Frontal cortex (tissue), 4 donors: Measurements from ENCODE around the gene ASCL5. TPM values are rescaled to one million over a fixed set of nuclear protein-coding genes. Genes with fewer than 3 reads are reported as not detected.
A peak's percentile ranks its signal among the peaks of the same experiment; 100 is the strongest.

Source experiments
- DNase-seq, 2 donors: peaks; one replicate each; pipeline ENCODE4 v3.0.0; 2012; ENCODE audit warnings: low spot score in 2 of 2
- FAIRE-seq: peaks from 2 replicates; lab custom pipeline; 2012; peaks lifted over from hg19 to GRCh38; lab: Jason Lieb, UNC
- total RNA-seq: library from RNA; depleted of rRNA; stranded (reverse); fragments of >200 nt; gene quantifications from one replicate; pipeline ENCODE4 v1.2.3, GENCODE V29; 2014
- donor health status: control.
- donor health status: control.
- donor health status: control.

The ASCL5 gene
- total RNA-seq, 1 donor from 2014 or later: not detected

DNA sequence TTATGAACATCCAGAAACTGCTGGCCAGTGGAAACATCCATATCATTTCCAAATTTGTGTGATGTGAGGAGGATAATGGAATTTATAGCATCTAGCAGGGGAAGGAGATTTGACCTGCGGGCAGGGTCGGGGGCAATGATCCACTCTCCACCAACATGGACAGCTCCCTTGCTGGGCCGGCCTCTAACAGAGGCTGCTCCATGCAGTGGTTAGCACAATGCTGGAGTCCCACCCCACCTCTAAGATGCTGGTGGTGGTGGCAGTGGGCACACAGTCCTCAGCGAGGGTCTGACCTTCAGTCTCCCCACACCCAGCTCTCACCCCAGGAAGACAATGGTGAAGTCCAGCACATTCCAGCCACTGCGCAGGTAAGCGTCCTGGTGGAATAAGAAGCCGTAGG, 33.4 kb downstream of the ASCL5 start:
- no peak for DNase-seq
- no peak for FAIRE-seq

DNA sequence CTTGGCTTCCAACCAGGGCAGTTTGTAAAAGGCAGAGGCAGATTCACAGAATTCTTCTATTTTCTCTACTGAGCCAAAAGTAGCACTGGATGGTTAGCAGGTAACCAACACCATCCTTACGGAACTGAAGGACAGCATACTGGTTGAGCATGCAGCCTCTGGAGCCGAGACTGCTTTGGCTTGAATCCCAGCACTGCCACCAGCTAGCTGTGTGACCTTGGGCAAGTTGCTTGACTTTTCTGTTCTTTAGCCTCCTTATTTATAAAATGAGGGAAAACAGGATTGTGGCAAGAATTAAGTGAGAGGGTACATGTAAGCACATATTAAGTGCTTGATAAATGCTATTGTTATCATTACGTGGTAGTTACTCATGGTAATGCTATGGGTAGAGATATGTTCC, 34.2 kb downstream of the ASCL5 start:
- no peak for DNase-seq
- FAIRE-seq: no peak

DNA sequence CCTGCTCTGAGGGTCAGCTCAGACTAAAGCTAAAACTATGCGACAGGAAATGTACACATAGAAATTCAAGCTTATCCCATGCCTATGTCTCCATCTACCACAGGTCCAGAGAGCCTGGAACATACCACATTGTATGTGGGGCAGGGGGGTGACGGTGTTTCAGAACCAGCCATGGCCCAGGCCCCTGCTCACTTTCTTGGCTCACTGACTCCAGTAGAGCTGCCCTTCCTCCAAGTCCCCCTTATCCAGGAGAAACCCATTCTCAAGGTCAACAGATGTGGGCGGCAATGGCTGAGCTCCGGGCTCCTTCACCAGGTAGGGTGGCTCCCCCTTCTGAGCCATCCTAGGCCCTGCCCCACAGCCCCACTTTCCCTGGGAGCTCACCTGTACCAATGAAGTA, 35.7 kb downstream of the ASCL5 start:
- FAIRE-seq: no peak
- no peak for DNase-seq

DNA sequence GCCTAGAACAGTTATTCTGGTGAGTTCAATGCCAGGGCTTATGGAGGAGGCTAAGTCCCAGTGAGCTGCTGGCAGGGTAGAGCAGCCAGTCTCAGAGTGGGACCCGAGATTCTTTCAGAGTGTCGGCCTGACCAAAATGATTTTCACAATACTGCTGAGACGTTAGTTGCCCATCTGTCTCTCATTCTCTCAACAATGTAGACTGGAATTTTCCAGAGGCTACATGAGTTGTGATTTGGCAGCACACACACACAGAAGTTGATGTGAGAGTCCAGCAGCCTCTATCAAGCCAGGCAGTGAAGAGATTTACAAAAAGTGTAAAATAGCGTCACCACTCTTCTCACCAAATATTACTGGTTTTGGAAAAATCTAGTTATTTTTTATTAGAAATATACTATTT, 36.4 kb downstream of the ASCL5 start:
- DNase-seq (no peak), FAIRE-seq (no peak)

- DNase-seq (no peak), FAIRE-seq (no peak)
Observed at GRCh38 chr1:201089596-201089995, 37.4 kb downstream of the ASCL5 start.

- FAIRE-seq: no peak
Observed at GRCh38 chr1:201088901-201089525, 38.0 kb downstream of the ASCL5 start.

GRCh38 chr1:201088395-201088794, 38.6 kb downstream of the ASCL5 start:
- FAIRE-seq: no peak

More at GRCh38 chr1:201088901-201089525, 38.0 kb downstream of the ASCL5 start:
- DNase-seq: no peak

DNA sequence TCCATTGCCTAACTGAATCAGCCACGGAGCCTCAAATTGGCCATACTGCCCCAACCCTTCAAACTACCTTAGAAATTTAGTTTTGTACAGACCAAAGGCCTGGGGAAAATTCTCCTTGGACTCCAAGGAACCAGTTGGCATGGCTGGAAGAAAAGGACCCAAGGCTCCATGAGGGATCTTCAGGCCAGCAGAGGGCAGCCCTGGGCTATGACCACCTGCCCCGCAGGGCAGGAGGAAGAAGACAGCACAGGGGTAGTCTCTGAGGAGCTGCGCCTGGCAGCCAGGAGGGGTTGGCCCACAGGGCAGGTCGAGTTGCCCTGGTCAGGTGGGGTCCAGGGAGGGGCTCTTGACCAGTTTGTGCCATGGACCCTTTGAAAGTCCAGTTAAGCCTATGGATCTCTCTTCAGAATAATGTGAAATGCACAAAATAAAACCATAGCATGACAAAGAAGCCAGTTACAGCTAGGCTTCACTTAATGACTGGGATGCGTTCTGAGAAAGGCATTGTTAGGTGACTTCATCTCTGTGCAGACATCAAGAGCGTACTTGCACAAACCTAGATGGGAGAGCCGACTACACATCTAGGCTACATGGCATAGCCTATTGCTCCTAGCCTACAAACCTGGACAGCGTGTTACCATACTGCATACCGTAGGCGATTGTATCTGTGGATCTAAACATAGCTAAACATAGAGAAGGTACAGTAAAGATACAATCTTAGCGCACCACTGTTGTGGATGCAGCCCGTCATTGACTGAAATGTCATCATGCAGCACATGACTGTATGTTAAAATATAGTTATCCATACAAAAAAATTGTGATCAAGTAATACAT, 40.9 kb downstream of the ASCL5 start:
- peak; percentile 51 to 72 for DNase-seq
- FAIRE-seq: no peak

More at GRCh38 chr1:201088395-201088794, 38.6 kb downstream of the ASCL5 start:
- no peak for DNase-seq

GRCh38 chr1:201084295-201084694, 42.7 kb downstream of the ASCL5 start:
- no peak for FAIRE-seq
- no peak for DNase-seq

DNA sequence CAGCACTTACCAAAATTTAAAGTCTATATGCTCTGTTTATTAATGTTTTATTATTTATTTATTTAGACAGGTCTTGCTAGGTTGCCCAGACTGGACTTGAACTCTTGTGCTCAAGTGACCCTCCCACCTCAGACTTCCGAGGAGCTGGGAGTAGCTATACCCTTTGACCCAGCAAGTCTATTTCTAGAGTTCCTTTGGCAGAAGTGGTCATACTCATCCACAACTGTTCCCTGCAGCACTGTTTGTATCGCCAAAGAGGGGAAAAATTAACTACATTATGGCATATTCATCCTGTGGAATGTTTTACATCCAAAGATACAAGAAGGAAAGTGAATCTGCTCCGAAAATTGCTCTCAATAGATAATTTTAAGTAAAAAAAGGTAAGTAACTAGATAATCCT, 43.2 kb downstream of the ASCL5 start:
- FAIRE-seq: no peak
- DNase-seq: no peak

GRCh38 chr1:201080135-201080534, 46.8 kb downstream of the ASCL5 start:
- no peak for DNase-seq
- no peak for FAIRE-seq

DNA sequence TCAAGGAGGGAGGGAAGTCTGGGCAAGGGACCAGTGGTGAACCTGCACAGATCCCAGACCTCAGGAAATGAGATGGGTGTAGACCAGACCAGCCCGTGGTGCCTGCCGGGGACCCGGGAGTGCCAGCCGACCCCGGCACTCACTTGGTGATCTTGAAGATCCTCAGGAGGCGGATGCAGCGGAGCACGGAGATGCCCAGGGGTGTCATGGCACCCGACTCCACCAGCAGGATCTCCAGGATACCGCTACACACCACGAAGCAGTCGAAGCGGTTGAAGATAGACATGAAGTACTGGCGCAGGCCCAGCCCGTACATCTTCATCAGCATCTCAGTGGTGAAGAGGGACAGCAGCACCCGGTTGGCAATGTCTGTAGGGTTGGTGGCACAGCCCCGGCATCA, 49.2 kb downstream of the ASCL5 start:
- FAIRE-seq (no peak), DNase-seq (no peak)

- FAIRE-seq (no peak), DNase-seq (no peak)
Observed at GRCh38 chr1:201077116-201077515, 49.9 kb downstream of the ASCL5 start.

DNA sequence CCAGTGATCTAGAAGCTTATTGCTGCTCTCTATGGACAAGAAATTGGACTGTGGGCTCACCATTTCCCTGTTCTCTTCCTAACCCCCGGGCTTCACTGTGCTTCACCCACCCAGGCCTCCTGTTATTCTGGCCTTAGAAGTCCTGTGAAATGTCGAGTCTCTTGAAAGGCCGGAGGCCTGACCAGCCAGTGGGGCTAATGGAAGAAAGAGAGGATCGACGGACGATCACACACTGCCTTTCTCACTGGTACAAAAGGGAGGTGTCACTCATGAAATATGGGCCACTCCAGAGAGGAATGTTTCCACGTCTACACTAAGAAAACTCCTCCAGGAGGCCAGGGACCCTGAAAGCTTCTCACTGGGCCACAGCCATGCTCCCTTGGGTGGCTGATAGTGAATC, 50.9 kb downstream of the ASCL5 start:
- DNase-seq (no peak), FAIRE-seq (no peak)

DNA sequence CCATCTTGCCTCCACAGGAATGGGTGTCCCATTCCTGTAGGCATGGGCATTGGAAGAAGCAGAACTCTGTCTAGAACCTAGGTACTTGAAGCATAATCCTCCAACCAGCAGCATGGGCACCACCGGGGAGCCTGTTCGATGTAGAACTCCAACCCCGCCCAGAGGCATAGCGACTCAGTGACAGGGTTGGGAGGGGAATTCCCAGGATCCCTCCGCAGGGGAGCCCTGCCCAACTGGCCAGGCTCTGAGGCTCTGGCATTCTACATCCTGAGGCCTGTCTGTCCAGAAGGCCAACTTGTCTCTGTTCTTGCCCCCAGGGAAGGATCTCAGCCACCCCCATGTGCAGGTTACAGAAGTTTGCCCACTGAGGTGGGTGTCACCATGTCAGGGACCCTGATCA, 53.0 kb downstream of the ASCL5 start:
- DNase-seq (no peak), FAIRE-seq (no peak)

DNA sequence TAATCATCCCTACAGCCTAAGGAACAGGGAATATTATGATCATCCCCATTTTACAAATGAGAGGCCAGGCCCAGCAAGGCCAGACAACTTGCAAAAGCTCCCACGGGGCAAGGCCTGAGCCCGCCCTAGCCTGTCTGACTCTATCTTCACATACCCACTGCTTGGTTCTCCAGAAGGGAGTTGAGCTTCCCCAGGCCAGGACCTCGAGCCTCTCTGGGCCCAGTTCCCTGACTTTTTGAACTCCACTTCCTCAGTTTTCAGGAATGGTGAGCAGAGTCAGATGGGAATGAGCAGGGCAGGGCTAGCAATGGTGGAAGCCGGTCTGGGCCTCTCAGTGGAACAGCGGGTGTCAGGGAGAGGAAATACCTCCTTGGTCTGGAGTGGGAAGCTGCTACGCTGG, 54.1 kb downstream of the ASCL5 start:
- no peak for DNase-seq
- FAIRE-seq: no peak

DNA sequence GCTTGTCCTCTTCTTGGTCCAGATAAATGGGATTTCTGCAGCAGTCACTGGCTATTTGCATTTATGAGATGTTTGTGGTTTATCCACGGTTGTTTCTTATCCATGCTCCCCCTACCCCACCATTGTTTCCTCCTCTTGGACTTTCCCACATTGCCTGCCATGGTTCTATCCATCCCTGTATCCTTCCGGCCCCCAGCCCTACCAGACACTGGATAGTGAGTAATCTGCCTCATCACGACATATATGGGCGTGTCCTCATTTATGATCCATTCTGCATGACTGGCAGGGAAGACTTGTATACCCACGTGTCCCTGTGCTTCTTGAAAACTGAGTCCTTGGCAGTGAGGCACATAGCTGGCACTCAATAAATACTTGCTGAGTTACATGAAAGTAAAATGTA, 54.8 kb downstream of the ASCL5 start:
- DNase-seq (no peak), FAIRE-seq (no peak)

DNA sequence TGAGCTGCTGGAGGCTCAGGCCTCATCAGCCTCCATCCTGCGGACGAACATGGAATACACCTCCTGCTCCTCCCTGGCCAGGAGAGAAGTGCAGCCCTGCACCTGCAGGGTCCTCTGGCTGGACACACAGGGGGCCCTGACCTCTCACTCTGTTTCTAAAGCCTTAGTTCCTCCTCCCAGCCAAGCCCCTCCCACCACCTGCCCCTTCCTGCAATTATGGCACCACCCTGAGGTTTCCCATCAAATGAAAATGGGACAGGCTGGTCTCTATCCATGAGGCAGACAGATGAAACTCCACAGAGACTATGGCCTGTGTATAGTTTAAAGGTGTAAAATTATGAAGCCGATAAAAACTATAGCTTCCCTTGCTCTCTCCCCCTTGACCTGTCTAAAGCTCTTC, 57.3 kb downstream of the ASCL5 start:
- DNase-seq (no peak), FAIRE-seq (no peak)

DNA sequence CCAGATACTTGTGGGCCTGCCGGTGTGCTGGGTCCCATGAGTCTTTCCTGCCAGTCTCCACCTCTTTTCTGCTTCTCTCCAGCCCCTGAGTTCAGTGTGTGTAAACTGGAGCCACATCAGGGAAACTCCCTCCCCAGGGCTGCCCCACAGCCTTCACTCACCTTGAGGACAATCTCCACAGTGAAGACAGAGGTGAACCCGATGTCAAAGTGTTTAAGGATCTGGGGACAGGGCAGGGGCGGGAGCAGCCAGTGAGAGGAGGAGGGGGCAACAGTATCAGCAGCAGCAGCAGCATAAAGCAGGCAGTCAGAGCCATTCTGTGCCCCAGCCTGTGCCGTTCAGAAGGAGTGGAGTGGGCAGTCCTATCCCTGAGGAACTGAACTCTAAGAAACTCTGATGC, 58.0 kb downstream of the ASCL5 start:
- no peak for DNase-seq
- no peak for FAIRE-seq

DNA sequence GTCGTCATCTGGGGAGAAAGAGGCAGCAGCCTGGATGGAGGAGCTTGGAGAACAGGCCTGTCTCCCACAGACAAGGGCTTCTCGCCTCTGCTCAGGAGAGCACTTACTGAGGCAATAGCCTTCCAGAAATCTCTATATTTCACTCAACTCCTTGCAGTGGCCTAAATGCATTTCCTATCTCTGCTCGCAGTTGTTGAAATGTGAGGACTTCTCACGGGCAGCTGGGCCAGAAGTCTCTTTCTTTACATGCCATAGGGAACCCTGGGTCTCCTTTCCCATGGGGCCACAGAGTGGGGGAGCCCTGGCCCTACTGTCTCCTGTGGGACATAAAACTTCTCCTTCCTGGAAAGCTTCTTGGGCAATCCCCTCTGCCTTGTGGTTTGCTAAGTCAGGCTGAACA, 60.0 kb downstream of the ASCL5 start:
- DNase-seq (no peak), FAIRE-seq (no peak)

- no peak for FAIRE-seq
- DNase-seq: no peak
Observed at GRCh38 chr1:201065686-201066085, 61.3 kb downstream of the ASCL5 start.

- no peak for DNase-seq
- FAIRE-seq: no peak
Observed at GRCh38 chr1:201064806-201065205, 62.2 kb downstream of the ASCL5 start.
